ENCODE measurements around the gene RPP38.

Gene RPP38

DNA sequence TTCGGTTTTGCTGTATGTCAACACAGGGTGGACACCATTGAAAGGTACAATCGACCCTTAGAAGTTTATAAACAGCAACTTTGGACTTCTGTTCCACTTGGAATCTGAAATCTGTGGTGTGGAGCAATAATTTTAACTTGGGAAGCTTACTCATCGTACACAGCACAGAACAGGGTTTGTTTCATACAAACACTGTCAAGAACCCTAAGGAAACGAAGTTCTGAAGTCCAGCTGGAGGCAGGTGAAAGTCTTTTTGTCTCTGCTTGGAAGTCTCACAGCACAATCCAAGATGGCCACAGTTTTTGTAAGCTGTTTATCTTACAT is 39.8 kb downstream of the RPP38 start:
- DNase-seq (ENCODE audit: low read depth), result no peak
- no peak overlapping the region for H3K4me3 ChIP-seq (ENCODE audit: low read length)
- TF ChIP-seq, protein P1, sequence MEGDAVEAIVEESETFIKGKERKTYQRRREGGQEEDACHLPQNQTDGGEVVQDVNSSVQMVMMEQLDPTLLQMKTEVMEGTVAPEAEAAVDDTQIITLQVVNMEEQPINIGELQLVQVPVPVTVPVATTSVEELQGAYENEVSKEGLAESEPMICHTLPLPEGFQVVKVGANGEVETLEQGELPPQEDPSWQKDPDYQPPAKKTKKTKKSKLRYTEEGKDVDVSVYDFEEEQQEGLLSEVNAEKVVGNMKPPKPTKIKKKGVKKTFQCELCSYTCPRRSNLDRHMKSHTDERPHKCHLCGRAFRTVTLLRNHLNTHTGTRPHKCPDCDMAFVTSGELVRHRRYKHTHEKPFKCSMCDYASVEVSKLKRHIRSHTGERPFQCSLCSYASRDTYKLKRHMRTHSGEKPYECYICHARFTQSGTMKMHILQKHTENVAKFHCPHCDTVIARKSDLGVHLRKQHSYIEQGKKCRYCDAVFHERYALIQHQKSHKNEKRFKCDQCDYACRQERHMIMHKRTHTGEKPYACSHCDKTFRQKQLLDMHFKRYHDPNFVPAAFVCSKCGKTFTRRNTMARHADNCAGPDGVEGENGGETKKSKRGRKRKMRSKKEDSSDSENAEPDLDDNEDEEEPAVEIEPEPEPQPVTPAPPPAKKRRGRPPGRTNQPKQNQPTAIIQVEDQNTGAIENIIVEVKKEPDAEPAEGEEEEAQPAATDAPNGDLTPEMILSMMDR (IDR thresholded peaks at IDR 0.05; ENCODE audit: insufficient read depth, low read depth, low read length, missing control alignments), result no peak

DNA sequence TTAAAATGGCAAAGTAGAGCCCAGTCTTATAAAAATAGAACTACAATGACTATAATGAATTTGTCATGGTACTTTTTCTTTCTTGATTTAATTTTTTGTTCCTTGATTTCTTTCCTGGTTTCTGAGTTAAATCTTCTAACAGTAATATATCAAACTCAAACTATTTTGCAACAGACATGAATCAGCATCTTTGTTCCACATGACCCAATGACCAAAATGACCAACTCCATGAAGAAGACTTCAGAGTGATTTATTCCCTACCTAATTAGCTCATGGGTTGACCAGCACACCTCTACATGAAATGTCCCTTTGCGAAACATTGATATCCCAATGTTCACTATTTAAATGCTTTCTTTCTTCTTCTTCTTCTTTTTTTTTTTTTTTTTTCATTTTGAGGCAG is 40.5 kb downstream of the RPP38 start:
- DNase-seq (ENCODE audit: low read depth), result no peak
- TF ChIP-seq, protein P1 (IDR thresholded peaks at IDR 0.05; ENCODE audit: insufficient read depth, low read depth, low read length, missing control alignments), result no peak
- no peak overlapping the region for H3K4me3 ChIP-seq (ENCODE audit: low read length)

DNA sequence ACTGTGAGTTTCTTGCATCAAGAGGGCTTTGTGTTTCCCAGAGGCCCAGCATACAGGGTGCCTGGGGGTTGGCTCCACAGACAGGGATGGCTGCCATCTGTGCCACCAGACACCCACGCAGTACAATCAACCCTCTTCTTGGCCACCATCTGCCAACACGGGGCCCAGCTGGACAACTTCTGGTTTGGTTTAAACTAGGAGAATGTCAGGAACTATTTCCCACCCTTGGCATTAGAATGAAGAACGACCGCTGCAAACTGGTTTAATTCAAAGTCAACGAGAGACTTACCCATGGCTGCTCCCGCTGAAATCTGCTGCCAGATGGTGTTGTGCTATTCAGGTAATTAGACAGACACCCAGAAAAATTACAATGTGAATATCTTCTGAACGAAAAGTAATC is 43.5 kb downstream of the RPP38 start:
- no peak overlapping the region for H3K4me3 ChIP-seq (ENCODE audit: low read length)
- TF ChIP-seq, protein P1 (IDR thresholded peaks at IDR 0.05; ENCODE audit: insufficient read depth, low read depth, low read length, missing control alignments), result no peak
- no peak for DNase-seq (ENCODE audit: low read depth)

DNA sequence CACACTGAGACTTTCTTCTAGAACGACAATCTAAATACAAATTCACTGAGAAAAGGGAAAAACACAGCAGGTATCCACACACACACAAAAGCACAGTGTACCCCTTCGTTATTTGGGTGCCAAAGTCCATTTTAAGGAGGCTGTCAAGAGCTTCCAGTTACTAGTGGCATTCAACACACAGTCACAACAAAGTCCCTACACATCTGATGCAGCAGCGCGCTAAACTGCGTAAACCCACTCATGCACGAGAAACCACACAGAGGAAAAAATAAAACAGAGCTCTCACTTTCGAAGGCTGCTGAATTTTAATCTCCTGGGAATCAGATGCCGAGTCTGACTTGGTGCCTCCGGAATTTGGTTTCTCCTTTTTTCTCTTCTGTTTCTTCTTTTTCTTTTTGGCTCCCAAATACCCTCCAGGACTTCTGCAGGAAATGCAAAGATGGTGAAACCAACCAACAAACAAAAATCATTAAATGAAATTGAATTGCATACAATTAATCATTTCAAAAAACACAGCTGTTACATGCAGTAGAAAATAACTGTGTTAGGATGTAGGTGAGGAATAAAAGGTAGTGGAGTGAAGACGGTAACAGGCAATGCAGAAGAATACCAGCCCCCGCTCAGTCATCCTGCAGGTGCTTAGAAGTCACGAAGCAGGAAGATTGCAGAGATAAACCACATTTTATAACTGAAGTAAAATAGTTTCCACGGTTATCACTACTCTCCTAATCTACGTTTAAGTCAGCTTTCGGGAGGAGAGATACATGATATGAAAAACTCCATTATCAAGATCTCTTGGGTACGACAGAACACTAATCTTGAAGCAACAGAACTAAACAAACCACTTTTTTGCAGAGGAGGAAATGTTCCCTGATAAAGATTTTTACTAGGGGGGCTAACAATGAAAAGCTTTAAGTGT is 44.2 kb downstream of the RPP38 start:
- no peak for DNase-seq (ENCODE audit: low read depth)

DNA sequence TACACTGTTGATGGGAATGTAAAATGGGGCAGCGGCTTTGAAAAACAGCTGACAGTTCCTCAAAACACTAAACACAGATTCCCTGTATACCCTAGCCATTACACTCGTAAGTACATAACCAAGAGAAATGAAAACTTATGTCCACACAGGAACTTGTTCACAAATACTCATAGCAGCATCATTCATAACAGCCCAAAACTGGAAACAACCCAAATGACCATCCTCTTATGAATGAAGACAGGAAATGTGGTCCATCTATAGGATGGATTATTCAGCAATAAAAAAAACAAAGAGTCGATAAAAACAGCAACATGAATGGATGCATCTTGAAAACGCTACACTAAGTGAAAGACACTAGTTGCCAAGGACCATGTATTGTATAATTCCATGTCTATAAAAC is 47.6 kb downstream of the RPP38 start:
- no peak for DNase-seq (ENCODE audit: low read depth)
- no peak overlapping the region for H3K4me3 ChIP-seq (ENCODE audit: low read length)
- TF ChIP-seq, protein P1 (IDR thresholded peaks at IDR 0.05; ENCODE audit: insufficient read depth, low read depth, low read length, missing control alignments), result no peak

More for the DNA sequence above, 44.2 kb downstream of the RPP38 start:
- TF ChIP-seq, protein P1 (IDR thresholded peaks at IDR 0.05; ENCODE audit: insufficient read depth, low read depth, low read length, missing control alignments), result no peak
- H3K4me3 ChIP-seq (ENCODE audit: low read length), result no peak overlapping the region

DNA sequence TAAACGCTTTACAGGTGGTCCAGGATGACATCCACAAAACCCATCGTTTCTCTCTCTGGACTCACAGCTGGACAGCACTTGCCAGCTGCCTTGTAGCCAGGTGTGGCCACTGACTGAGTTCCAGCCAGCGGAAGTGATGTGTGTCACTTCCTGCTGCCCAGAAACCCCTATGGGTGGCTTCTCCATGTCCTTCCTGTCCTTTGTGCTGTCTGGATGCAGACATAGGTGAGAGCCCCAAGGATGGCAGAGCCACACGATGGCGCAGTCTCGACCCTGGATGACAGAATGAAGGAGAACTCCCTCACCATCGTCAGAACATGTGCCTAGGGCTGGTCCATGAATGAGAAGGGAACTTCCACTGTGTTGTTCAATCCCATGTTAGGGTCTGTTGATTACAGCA is 49.2 kb downstream of the RPP38 start:
- H3K4me3 ChIP-seq (ENCODE audit: low read length), result no peak overlapping the region
- TF ChIP-seq, protein P1 (IDR thresholded peaks at IDR 0.05; ENCODE audit: insufficient read depth, low read depth, low read length, missing control alignments), result no peak
- DNase-seq (ENCODE audit: low read depth), result no peak

Measured in epithelial cell of esophagus (primary cell).